Bone marrow (tissue), 2 donors: Measurements from ENCODE around the gene TTC19.

Source experiments
- DNase-seq, 2 donors: peaks; one replicate each; lab custom pipeline; 2025; lab: John Stamatoyannopoulos, UW

The TTC19 gene

GRCh38 chr17:15999141-15999973 lies at the start of gene TTC19, which contains the start of gene ZSWIM7:
Gene TTC19 (plus strand): TSS chr17:15999824. CDS start chr17:15999849, 25 bp downstream.
Gene ZSWIM7 (minus strand): TSS chr17:15999704. CDS start chr17:15999594, 110 bp downstream.
- peak; percentile 74 to 87 for DNase-seq

- no peak for DNase-seq
These were observed 48.1 kb upstream of the TTC19 start for GRCh38 chr17:15951368-15952047.

GRCh38 chr17:15952048-15952532 lies 47.5 kb upstream of the TTC19 start:
- DNase-seq: no peak

GRCh38 chr17:15952916-15953790 lies 46.5 kb upstream of the TTC19 start:
- DNase-seq: no peak

- DNase-seq: no peak
These were observed 45.4 kb upstream of the TTC19 start for GRCh38 chr17:15954222-15954621.

GRCh38 chr17:15955793-15956541 lies 43.7 kb upstream of the TTC19 start:
- no peak for DNase-seq

GRCh38 chr17:15957206-15957605 lies 42.4 kb upstream of the TTC19 start:
- no peak for DNase-seq

- no peak for DNase-seq
These were observed 41.9 kb upstream of the TTC19 start for GRCh38 chr17:15957608-15958307.

GRCh38 chr17:15958484-15958854 lies 41.2 kb upstream of the TTC19 start:
- DNase-seq: no peak

GRCh38 chr17:15963670-15964110 lies 35.9 kb upstream of the TTC19 start:
- no peak for DNase-seq

- no peak for DNase-seq
These were observed 34.1 kb upstream of the TTC19 start for GRCh38 chr17:15965528-15965927.

- peak in 1 of 2 donors; percentile 26 for DNase-seq
These were observed 33.3 kb upstream of the TTC19 start for GRCh38 chr17:15966183-15966878.

GRCh38 chr17:15966879-15967248 lies 32.8 kb upstream of the TTC19 start:
- no peak for DNase-seq

- DNase-seq: no peak
These were observed 31.8 kb upstream of the TTC19 start for GRCh38 chr17:15967706-15968399.

- no peak for DNase-seq
These were observed 30.2 kb upstream of the TTC19 start for GRCh38 chr17:15969463-15969862.

- DNase-seq: no peak
These were observed 29.1 kb upstream of the TTC19 start for GRCh38 chr17:15970500-15970899.

- no peak for DNase-seq
These were observed 28.4 kb upstream of the TTC19 start for GRCh38 chr17:15971098-15971678.

GRCh38 chr17:15971882-15972281 lies 27.7 kb upstream of the TTC19 start:
- DNase-seq: no peak

- no peak for DNase-seq
These were observed 27.1 kb upstream of the TTC19 start for GRCh38 chr17:15972497-15972951.
